ENCODE measurements around the gene POU2F1.

GRCh38 chr1:167182571-167183320 is 37.9 kb upstream of the POU2F1 start:
- no peak for TF ChIP-seq CTCF (tag by site-specific recombination; IDR thresholded peaks at IDR 0.05)
- TF ChIP-seq ZNF660 (tag by site-specific recombination; IDR thresholded peaks at IDR 0.05): no peak
- no peak for TF ChIP-seq ZBTB8A (tag by site-specific recombination; IDR thresholded peaks at IDR 0.05)

Measured in HEK293 (cell line).